ENCODE results near the gene ZNF432.
A peak's percentile ranks its signal among the peaks of the same experiment; 100 is the strongest.

Gene ZNF432

DNA sequence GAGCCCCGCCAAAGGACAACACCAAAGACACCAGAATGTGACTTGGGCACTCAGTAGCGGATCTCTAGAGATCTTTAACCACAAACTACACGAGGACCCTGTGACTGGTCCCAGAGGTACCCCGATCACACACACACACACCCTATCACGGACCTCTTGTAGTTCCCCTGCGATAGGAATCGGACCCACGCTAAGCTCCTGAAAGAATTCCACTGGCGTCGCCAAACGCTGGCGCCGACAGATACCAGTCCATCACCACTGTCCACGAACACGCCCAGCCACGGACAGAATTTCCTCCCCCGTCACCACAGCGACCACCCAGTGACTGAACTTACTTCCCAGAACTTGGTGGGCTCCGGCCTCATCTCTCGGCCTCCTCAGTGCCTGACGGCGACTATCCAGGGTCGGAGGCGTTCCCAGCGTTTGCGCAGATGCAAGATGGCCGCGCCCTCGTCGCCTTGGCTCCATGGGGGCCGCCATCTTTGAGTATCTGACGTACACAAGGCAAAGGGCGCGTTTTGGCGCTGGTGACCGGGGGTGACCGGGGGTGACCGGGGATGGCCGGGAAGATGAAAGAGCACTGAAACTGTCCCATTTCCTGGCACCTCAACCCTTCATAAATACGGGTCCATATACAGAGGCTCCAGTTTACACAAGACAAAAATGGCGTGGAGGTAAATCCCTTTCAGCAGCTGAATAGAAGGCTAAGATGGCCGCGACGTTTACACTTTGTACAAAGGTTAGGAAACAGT, 40.7 kb downstream of the ZNF432 start, which contains the start of gene ZNF615:
Gene ZNF615 (minus strand): TSS at position 406 of the 752 bp plus-strand sequence. CDS start 4,500 bp downstream, outside the sequence.
- DNase-seq (ENCODE audit: low read depth), result peak; percentile 36

- DNase-seq (ENCODE audit: low read depth), result no peak
These were observed 41.2 kb downstream of the ZNF432 start for GRCh38 chr19:52007451-52007805.

DNA sequence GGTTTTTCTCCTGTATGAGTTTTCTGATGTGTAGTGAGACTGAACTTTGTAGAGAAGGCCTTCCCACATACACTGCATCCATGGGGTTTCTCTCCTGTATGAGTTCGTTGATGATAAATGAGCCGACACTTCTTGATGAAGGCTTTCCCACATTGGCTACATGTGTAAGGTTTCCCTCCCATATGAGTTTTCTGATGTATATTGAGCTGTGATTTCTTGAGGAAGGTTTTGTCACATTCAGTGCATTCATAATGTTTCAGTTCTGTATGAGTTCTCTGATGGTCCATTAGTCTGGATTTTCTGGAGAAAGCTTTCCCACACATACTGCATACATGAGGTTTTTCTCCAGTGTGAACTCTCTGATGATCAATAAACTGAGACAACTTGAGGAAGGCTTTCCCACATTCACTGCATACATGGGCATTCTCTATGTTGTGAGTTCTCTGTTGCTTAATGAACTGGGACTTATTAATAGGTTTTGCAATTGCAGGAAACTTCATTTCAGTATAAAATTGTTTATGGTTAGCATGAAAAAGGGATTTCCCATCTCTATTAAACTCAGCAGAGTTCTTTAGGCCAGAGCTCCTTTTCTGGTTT, 54.5 kb downstream of the ZNF432 start:
- DNase-seq (ENCODE audit: low read depth), result no peak

GRCh38 chr19:51993422-51993821, 55.2 kb downstream of the ZNF432 start:
- DNase-seq (ENCODE audit: low read depth), result no peak

- DNase-seq (ENCODE audit: low read depth), result peak; percentile 81
These were observed 62.0 kb downstream of the ZNF432 start, which contains the start of gene ZNF350 for GRCh38 chr19:51986309-51987291. Gene ZNF350 (minus strand): TSS chr19:51986840. CDS start chr19:51974360, 12,480 bp downstream.

- no peak for DNase-seq (ENCODE audit: low read depth)
These were observed 65.3 kb downstream of the ZNF432 start for GRCh38 chr19:51983361-51983760.

All from GM04503 (cell line).